H9 (cell line): Measurements from ENCODE around the gene ZFY. TPM values are rescaled to one million over a fixed set of nuclear protein-coding genes. Genes with fewer than 3 reads are reported as not detected.

Experiments
- DNase-seq: peaks from one replicate; pipeline ENCODE4 v3.0.0-alpha.2; 2017
- H2AFZ ChIP-seq: one replicate; pipeline ENCODE4 v1.6.1; 2013; ENCODE audit warnings: mild to moderate bottlenecking, low read length, control low read depth, moderate library complexity
- H2AK5ac ChIP-seq: 2 replicates; pipeline ENCODE4 v1.6.1; 2013; ENCODE audit warnings: low read length, control low read depth, mixed read lengths; ENCODE audit not compliant: insufficient read length
- H2BK120ac ChIP-seq: one replicate; pipeline ENCODE4 v1.6.1; 2013; ENCODE audit warnings: low read depth, mild to moderate bottlenecking, low read length, control low read depth, inconsistent platforms; ENCODE audit not compliant: poor library complexity, severe bottlenecking
- H2BK12ac ChIP-seq: 2 replicates; pipeline ENCODE4 v1.6.1; 2013; ENCODE audit warnings: low read length, control low read depth, mixed read lengths, low read depth; ENCODE audit not compliant: insufficient read length
- H2BK15ac ChIP-seq: 2 replicates; pipeline ENCODE4 v1.6.1; 2013; ENCODE audit warnings: low read depth, low read length, control low read depth
- H2BK20ac ChIP-seq: one replicate; pipeline ENCODE4 v1.6.1; 2013; ENCODE audit warnings: low read depth, mild to moderate bottlenecking, low read length, control low read depth, inconsistent platforms; ENCODE audit not compliant: poor library complexity, severe bottlenecking
- H2BK5ac ChIP-seq: 2 replicates; pipeline ENCODE4 v1.6.1; 2013; ENCODE audit warnings: low read length, control low read depth, mixed read lengths; ENCODE audit not compliant: insufficient read length
- H3K14ac ChIP-seq: 2 replicates; pipeline ENCODE4 v1.6.1; 2013; ENCODE audit warnings: low read length, control low read depth; ENCODE audit not compliant: insufficient read depth
- H3K18ac ChIP-seq: 2 replicates; pipeline ENCODE4 v1.6.1; 2013; ENCODE audit warnings: low read depth, mild to moderate bottlenecking, mixed read lengths, low read length, control low read depth; ENCODE audit not compliant: insufficient read length
- H3K23ac ChIP-seq: 2 replicates; pipeline ENCODE4 v1.6.1; 2013; ENCODE audit warnings: low read length, control low read depth, mixed read lengths, low read depth; ENCODE audit not compliant: insufficient read length
- H3K23me2 ChIP-seq: 2 replicates; pipeline ENCODE4 v1.6.1; 2013; ENCODE audit warnings: low read depth, mild to moderate bottlenecking, mixed read lengths, low read length, control low read depth; ENCODE audit not compliant: insufficient read length, poor library complexity, severe bottlenecking
- H3K27ac ChIP-seq: 2 replicates; pipeline ENCODE4 v1.5.1; 2013; ENCODE audit warnings: low read length, control low read depth, mixed read lengths, low read depth; ENCODE audit not compliant: insufficient read length
- H3K27me3 ChIP-seq: 2 replicates; pipeline ENCODE4 v1.6.1; 2013; ENCODE audit warnings: low read length, control low read depth, inconsistent platforms; ENCODE audit not compliant: insufficient read depth
- H3K4ac ChIP-seq: 2 replicates; pipeline ENCODE4 v1.6.1; 2013; ENCODE audit warnings: low read depth, mild to moderate bottlenecking, control low read depth, inconsistent platforms, low read length, moderate library complexity
- H3K4me1 ChIP-seq: 2 replicates; pipeline ENCODE4 v1.6.1; 2013; ENCODE audit warnings: low read length, control low read depth, inconsistent platforms; ENCODE audit not compliant: insufficient read depth
- H3K4me2 ChIP-seq: 2 replicates; pipeline ENCODE4 v1.6.1; 2013; ENCODE audit warnings: low read length, control low read depth, mixed read lengths; ENCODE audit not compliant: insufficient read length, insufficient read depth
- H3K56ac ChIP-seq: 2 replicates; pipeline ENCODE4 v1.6.1; 2013; ENCODE audit warnings: low read depth, mild to moderate bottlenecking, mixed read lengths, low read length, control low read depth; ENCODE audit not compliant: insufficient read length
- H3K79me1 ChIP-seq: 2 replicates; pipeline ENCODE4 v1.6.1; 2013; ENCODE audit warnings: low read depth, mild to moderate bottlenecking, moderate library complexity, low read length, control low read depth, inconsistent platforms; ENCODE audit not compliant: insufficient read depth, poor library complexity, severe bottlenecking
- H3K79me2 ChIP-seq: 2 replicates; pipeline ENCODE4 v1.6.1; 2013; ENCODE audit warnings: low read length, control low read depth, inconsistent platforms; ENCODE audit not compliant: insufficient read depth
- H3K9ac ChIP-seq: 2 replicates; pipeline ENCODE4 v1.6.1; 2013; ENCODE audit warnings: low read length, control low read depth, mixed read lengths; ENCODE audit not compliant: insufficient read length; ENCODE audit errors: extremely low read depth
- H3K9me3 ChIP-seq: one replicate; pipeline ENCODE4 v1.6.1; 2013; ENCODE audit warnings: low read depth, low read length, inconsistent platforms; ENCODE audit not compliant: control insufficient read depth
- H3T11ph ChIP-seq: one replicate; pipeline ENCODE4 v1.6.1; 2013; ENCODE audit warnings: mild to moderate bottlenecking, low read length, control low read depth, inconsistent platforms
- H4K20me1 ChIP-seq: one replicate; pipeline ENCODE4 v1.6.1; 2013; ENCODE audit not compliant: control insufficient read depth, insufficient read length, insufficient read depth
- H4K5ac ChIP-seq: 2 replicates; pipeline ENCODE4 v1.6.1; 2013; ENCODE audit warnings: low read depth, mild to moderate bottlenecking, mixed read lengths, low read length, control low read depth; ENCODE audit not compliant: insufficient read length
- H4K8ac ChIP-seq: replicated peaks from 2 replicates; pipeline ENCODE4 v1.6.1; 2013; ENCODE audit warnings: low read length, control low read depth, mixed read lengths, low read depth; ENCODE audit not compliant: insufficient read length
- H4K91ac ChIP-seq: 2 replicates; pipeline ENCODE4 v1.6.1; 2013; ENCODE audit warnings: low read depth, mild to moderate bottlenecking, moderate library complexity, mixed read lengths, low read length, control low read depth; ENCODE audit not compliant: insufficient read length
- H3K27ac Mint-ChIP-seq, 3 experiments: 2 replicates in 2 of 3; 3 replicates in 1 of 3; pipeline ENCODE4 v1.8.0; 2020 to 2021; ENCODE audit warnings: mixed read lengths in 3 of 3, mild to moderate bottlenecking in 1 of 3, moderate library complexity in 1 of 3
- H3K27me3 Mint-ChIP-seq: 2 replicates; pipeline ENCODE4 v1.8.0; 2021; ENCODE audit warnings: low read depth, mild to moderate bottlenecking, moderate library complexity, mixed read lengths
- H3K36me3 Mint-ChIP-seq, 3 experiments: 2 replicates in 2 of 3; 3 replicates in 1 of 3; pipeline ENCODE4 v1.8.0; 2020 to 2021; ENCODE audit warnings: low read depth in 3 of 3, mixed read lengths in 3 of 3; ENCODE audit not compliant: insufficient read depth in 1 of 3
- H3K4me1 Mint-ChIP-seq, 2 experiments: 2 replicates each; pipeline ENCODE4 v1.8.0; 2020; ENCODE audit warnings: mixed read lengths in 2 of 2
- H3K4me3 Mint-ChIP-seq, 2 experiments: 2 replicates in 1 of 2; 3 replicates in 1 of 2; pipeline ENCODE4 v1.8.0; 2020 to 2021; ENCODE audit warnings: mild to moderate bottlenecking in 2 of 2, mixed read lengths in 2 of 2, moderate library complexity in 1 of 2
- H3K9me3 Mint-ChIP-seq, 2 experiments: 2 replicates in 1 of 2; 3 replicates in 1 of 2; pipeline ENCODE4 v1.8.0; 2020; ENCODE audit warnings: mild to moderate bottlenecking in 2 of 2, mixed read lengths in 2 of 2, moderate library complexity in 1 of 2
- WGBS: extraction: QIAGEN DNeasy Blood & Tissue Kit; methylation state at CpG from one replicate; pipeline ENCODE4 v1.1.7; 2013; ENCODE audit warnings: missing lambda C conversion rate, low lambda C conversion rate, mixed read lengths; ENCODE audit not compliant: insufficient read length; ENCODE audit errors: extremely low coverage; 5-methylcytosine and 5-hydroxymethylcytosine counted together
- long read RNA-seq: library from polyadenylated mRNA; unstranded; transcript quantifications from one replicate; pipeline ENCODE4 v2.0.0, GENCODE V29; 2020
- total RNA-seq: library from RNA; stranded (reverse); gene quantifications from 2 replicates; pipeline ENCODE4 v1.2.1, GENCODE V29; 2021
- TF ChIP-seq, protein P1 (sequence below): fragments of 200-600 bp; sonication (generic); conservative IDR thresholded peaks from 3 replicates; pipeline ENCODE4 v1.8.0; 2021; ENCODE audit warnings: antibody characterized with exemption, mild to moderate bottlenecking

ZFY gene
- total RNA-seq: not detected in 2 replicates
- long read RNA-seq: 0 reads

DNA sequence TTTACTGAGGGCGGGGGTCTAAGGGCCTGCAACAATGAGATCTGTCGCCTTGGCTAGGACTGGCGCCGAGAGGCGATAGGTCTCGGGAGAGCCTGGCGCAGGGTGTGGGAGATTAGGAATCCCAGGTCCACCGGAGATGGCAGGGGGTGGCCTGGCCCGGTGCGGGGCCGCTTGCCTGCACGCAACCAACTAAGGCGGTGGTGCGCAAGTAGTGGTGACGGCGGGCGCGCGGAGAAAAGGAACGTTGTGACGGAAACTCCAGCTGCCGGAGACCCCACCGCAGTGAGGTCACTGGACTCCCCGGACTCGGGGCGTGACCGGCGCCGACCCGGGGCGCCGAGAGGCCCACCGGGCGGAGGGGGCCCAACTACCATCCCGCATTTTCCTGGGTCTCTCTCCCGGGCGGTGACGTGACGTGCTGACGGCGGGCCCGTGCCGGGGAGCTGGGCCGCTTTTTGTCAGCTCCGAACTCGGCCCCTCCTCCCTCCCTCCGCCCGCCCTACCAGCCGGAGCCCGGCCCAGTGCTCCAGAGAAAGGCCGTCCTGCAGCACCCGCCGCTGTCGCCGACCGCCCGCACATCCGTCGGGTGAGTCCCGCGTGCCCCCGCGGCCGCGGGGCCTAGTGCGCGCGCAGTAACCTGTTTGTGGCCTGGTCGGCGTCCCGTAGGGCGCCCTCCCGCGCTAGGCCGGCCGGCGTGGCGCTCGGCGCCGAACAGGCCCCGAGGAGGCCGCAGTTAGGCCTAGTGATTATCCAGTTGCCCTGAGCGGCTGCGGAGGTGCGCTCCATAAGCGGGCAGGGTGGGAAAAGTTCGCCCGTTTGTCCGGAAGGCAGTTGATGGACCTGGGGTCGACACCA, at the start of gene ZFY:
Gene ZFY, plus strand, starts transcription at position 521 of the 855 bp plus-strand sequence. CDS start 18,556 bp downstream, outside the sequence.
- no peak within 1 kb of the TSS for H2AFZ ChIP-seq
- H3K4me1 ChIP-seq: no peaks in the 10 kb centered on the region
- H3K56ac ChIP-seq: no peak within 1 kb of the TSS
- no peak within 1 kb of the TSS for H2BK120ac ChIP-seq
- H3K79me2 ChIP-seq: no peaks in the 10 kb centered on the region
- H3K18ac ChIP-seq: no peak within 1 kb of the TSS
- no peak within 1 kb of the TSS for H2BK5ac ChIP-seq
- H4K8ac ChIP-seq: no peak within 1 kb of the TSS
- no peak within 1 kb of the TSS for H3K4ac ChIP-seq
- Mint-ChIP-seq H3K4me1 (no peaks in the 10 kb centered on the region), H3K4me3 (no peak within 1 kb of the TSS), H3K36me3 (no peaks in the 10 kb centered on the region), H3K27ac (no peak within 1 kb of the TSS), H3K9me3 (no peaks in the 10 kb centered on the region), H3K27me3 (no peaks in the 10 kb centered on the region)
- no peak within 1 kb of the TSS for H2BK20ac ChIP-seq
- no peaks in the 10 kb centered on the region for H3K79me1 ChIP-seq
- H3K14ac ChIP-seq: no peak within 1 kb of the TSS
- H3K9me3 ChIP-seq: no peaks in the 10 kb centered on the region
- TF ChIP-seq, protein P1, sequence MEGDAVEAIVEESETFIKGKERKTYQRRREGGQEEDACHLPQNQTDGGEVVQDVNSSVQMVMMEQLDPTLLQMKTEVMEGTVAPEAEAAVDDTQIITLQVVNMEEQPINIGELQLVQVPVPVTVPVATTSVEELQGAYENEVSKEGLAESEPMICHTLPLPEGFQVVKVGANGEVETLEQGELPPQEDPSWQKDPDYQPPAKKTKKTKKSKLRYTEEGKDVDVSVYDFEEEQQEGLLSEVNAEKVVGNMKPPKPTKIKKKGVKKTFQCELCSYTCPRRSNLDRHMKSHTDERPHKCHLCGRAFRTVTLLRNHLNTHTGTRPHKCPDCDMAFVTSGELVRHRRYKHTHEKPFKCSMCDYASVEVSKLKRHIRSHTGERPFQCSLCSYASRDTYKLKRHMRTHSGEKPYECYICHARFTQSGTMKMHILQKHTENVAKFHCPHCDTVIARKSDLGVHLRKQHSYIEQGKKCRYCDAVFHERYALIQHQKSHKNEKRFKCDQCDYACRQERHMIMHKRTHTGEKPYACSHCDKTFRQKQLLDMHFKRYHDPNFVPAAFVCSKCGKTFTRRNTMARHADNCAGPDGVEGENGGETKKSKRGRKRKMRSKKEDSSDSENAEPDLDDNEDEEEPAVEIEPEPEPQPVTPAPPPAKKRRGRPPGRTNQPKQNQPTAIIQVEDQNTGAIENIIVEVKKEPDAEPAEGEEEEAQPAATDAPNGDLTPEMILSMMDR: no peak
- H3K4me2 ChIP-seq: no peak within 1 kb of the TSS
- DNase-seq: no peak
- no peak within 1 kb of the TSS for H3K23ac ChIP-seq
- H2BK15ac ChIP-seq: no peak within 1 kb of the TSS
- H2BK12ac ChIP-seq: no peak within 1 kb of the TSS
- no peak within 1 kb of the TSS for H3T11ph ChIP-seq
- no peaks in the 10 kb centered on the region for H3K27me3 ChIP-seq
- H4K5ac ChIP-seq: no peak within 1 kb of the TSS
- no peak within 1 kb of the TSS for H2AK5ac ChIP-seq
- H3K9ac ChIP-seq: no peak within 1 kb of the TSS
- no peak within 1 kb of the TSS for H4K91ac ChIP-seq
- H4K20me1 ChIP-seq: no peaks in the 10 kb centered on the region
- no peak within 1 kb of the TSS for H3K27ac ChIP-seq
- no CpG with 5 or more reads among the region's 91 CpGs for WGBS
- no peaks in the 10 kb centered on the region for H3K23me2 ChIP-seq
